Sigmoid colon (tissue), 7 donors: ENCODE results near the gene CEPT1. TPM values are rescaled to one million over a fixed set of nuclear protein-coding genes. Genes with fewer than 3 reads are reported as not detected.

Experiments used
- DNase-seq: peaks from one replicate; pipeline ENCODE4 v3.0.0-alpha.2; 2019
- H3K27ac ChIP-seq, 4 donors: fragments of 200-600 bp; sonication (generic); one replicate each; pipeline ENCODE4 v1.5.1; 2016 to 2019; ENCODE audit warnings: mild to moderate bottlenecking in 1 of 4
- H3K27me3 ChIP-seq, 3 donors: fragments of 200-600 bp; sonication (generic); one replicate each; pipeline ENCODE4 v1.5.1; 2019; ENCODE audit warnings: mild to moderate bottlenecking in 1 of 3
- H3K36me3 ChIP-seq, 4 donors: fragments of 200-600 bp; sonication (generic); one replicate each; pipeline ENCODE4 v1.5.1; 2016 to 2019
- H3K4me1 ChIP-seq, 4 donors: fragments of 200-600 bp; sonication (generic); one replicate each; pipeline ENCODE4 v1.5.1; 2017 to 2019
- H3K4me3 ChIP-seq, 4 donors: fragments of 200-600 bp; sonication (generic); one replicate each; pipeline ENCODE4 v1.5.1; 2017 to 2019; ENCODE audit warnings: mild to moderate bottlenecking in 2 of 4, moderate library complexity in 1 of 4
- H3K9me3 ChIP-seq, 4 donors: fragments of 200-600 bp in 3 of 4; sonication (generic) in 3 of 4; one replicate each; pipeline versions ENCODE4 v1.5.1 to v1.6.1; 2013 to 2019
- EP300 ChIP-seq, 4 donors: sonication (generic); formaldehyde crosslinking; IDR thresholded peaks; one replicate each; pipeline ENCODE4 v1.6.1; 2017; ENCODE audit warnings: antibody characterized with exemption in 4 of 4
- POLR2A ChIP-seq, 2 donors: fragments of 450-650 bp; IDR thresholded peaks; one replicate each; pipeline ENCODE4 v1.6.1; 2016; ENCODE audit warnings: antibody characterized with exemption in 2 of 2, mild to moderate bottlenecking in 2 of 2, moderate library complexity in 2 of 2
- POLR2AphosphoS5 ChIP-seq, 4 donors: sonication (generic); formaldehyde crosslinking; IDR thresholded peaks; one replicate each; pipeline ENCODE4 v1.6.1; 2017; ENCODE audit warnings: antibody characterized with exemption in 4 of 4
- WGBS, 2 donors: extraction: QIAGEN DNeasy Blood & Tissue Kit; methylation state at CpG; one replicate each; pipeline ENCODE4 v1.1.7; 2013; 5-methylcytosine and 5-hydroxymethylcytosine counted together
- intact Hi-C: fragments of 100-400 bp; cut with DNase I; formaldehyde crosslinking; loops from one replicate; pipeline ENCODE4 v1.15.1; 2023
- polyA plus RNA-seq, 3 donors: library from polyadenylated mRNA; stranded (reverse); fragments of 200-250 nt; gene quantifications; one replicate each; pipeline ENCODE4 v1.2.3, GENCODE V29; 2013
- total RNA-seq, 4 donors: library from RNA; depleted of rRNA; stranded (reverse); fragments of >200 nt; gene quantifications; one replicate each; pipeline ENCODE4 v1.1.0, GENCODE V29; 2016
- TF ChIP-seq, protein P1 (sequence below), 4 experiments: fragments of 450-650 bp in 3 of 4; fragments of 200-600 bp in 1 of 4; IDR thresholded peaks; one replicate each; pipeline ENCODE4 v1.5.1; 2016 to 2019; ENCODE audit warnings: antibody characterized with exemption in 4 of 4, mild to moderate bottlenecking in 3 of 4, moderate library complexity in 2 of 4
- donor health status: healthy with polysubstance abuse.
- donor health status: Bipolar disorder and iron deficiency.
- donor health status: healthy.

The CEPT1 gene
- total and polyA plus RNA-seq, 7 donors = 7.2 to 41.0 (median 28.2) TPM

GRCh38 chr1:111151838-111152237 lies 11.8 kb downstream of the CEPT1 start:
- intact Hi-C loops = no loop called here
- Histone ChIP-seq H3K27me3 (no peaks in the 10 kb centered on the region), H3K9me3 (no peaks in the 10 kb centered on the region), H3K27ac (no peak overlapping the region), H3K4me1 (no peaks in the 10 kb centered on the region), H3K36me3 (peaks cover 12 to 62% (median 16%) of the 10 kb centered on the region in 4 donors), H3K4me3 (no peak overlapping the region)
- TF ChIP-seq EP300 (IDR thresholded peaks at IDR 0.05) (no peak), POLR2AphosphoS5 (IDR thresholded peaks at IDR 0.05) (no peak)
- TF ChIP-seq, protein P1, sequence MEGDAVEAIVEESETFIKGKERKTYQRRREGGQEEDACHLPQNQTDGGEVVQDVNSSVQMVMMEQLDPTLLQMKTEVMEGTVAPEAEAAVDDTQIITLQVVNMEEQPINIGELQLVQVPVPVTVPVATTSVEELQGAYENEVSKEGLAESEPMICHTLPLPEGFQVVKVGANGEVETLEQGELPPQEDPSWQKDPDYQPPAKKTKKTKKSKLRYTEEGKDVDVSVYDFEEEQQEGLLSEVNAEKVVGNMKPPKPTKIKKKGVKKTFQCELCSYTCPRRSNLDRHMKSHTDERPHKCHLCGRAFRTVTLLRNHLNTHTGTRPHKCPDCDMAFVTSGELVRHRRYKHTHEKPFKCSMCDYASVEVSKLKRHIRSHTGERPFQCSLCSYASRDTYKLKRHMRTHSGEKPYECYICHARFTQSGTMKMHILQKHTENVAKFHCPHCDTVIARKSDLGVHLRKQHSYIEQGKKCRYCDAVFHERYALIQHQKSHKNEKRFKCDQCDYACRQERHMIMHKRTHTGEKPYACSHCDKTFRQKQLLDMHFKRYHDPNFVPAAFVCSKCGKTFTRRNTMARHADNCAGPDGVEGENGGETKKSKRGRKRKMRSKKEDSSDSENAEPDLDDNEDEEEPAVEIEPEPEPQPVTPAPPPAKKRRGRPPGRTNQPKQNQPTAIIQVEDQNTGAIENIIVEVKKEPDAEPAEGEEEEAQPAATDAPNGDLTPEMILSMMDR (IDR thresholded peaks at IDR 0.05) = no peak
- WGBS, 2 donors = 39 to 53% methylated on average over 3 of the region's 3 CpGs
- DNase-seq = no peak

GRCh38 chr1:111154021-111154999 lies 14.3 kb downstream of the CEPT1 start:
- no peak for TF ChIP-seq POLR2AphosphoS5 (IDR thresholded peaks at IDR 0.05)
- peaks cover 0 to 48% (median 12%) of the 10 kb centered on the region in 4 donors for H3K36me3 ChIP-seq
- no peak overlapping the region for H3K27ac ChIP-seq
- intact Hi-C loops = no loop called here
- 95 to 96% methylated on average over 5 of the region's 5 CpGs for WGBS, 2 donors
- no peak for DNase-seq
- no peak overlapping the region for H3K4me3 ChIP-seq
- no peaks in the 10 kb centered on the region for H3K4me1 ChIP-seq
- H3K27me3 ChIP-seq = no peaks in the 10 kb centered on the region
- no peaks in the 10 kb centered on the region for H3K9me3 ChIP-seq

DNA sequence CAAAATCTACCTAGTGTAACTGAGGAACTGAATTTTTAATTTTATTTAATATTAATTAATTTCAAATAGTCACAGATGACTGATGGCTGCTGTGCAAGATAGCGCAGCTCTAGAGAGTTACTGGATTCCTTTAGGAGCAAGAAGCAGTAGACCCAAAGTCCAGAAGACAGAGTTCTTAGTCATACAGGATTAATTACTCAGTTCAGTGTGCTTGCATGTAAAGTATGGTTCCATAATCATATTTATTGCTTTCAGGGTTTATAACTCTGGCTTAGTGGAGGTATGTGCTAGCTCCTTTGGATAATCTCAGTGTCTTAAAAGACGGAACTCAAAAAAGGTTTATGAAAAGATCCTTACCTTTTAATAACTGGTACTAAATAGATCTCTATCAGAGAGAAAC lies 17.4 kb downstream of the CEPT1 start:
- intact Hi-C loops = no loop called here
- no peaks in the 10 kb centered on the region for H3K9me3 ChIP-seq
- H3K36me3 ChIP-seq = peaks cover 2 to 49% (median 9%) of the 10 kb centered on the region in 4 donors
- H3K27me3 ChIP-seq = no peaks in the 10 kb centered on the region
- TF ChIP-seq, protein P1 (IDR thresholded peaks at IDR 0.05) = no peak
- no peak for TF ChIP-seq EP300 (IDR thresholded peaks at IDR 0.05)
- no peak for TF ChIP-seq POLR2A (IDR thresholded peaks at IDR 0.05)
- no peak for TF ChIP-seq POLR2AphosphoS5 (IDR thresholded peaks at IDR 0.05)
- WGBS, 2 donors = 93 to 96% methylated on average over 2 of the region's 2 CpGs
- no peak overlapping the region for H3K4me3 ChIP-seq
- no peak for DNase-seq
- H3K4me1 ChIP-seq = no peaks in the 10 kb centered on the region
- no peak overlapping the region for H3K27ac ChIP-seq

- H3K4me1 ChIP-seq = no peaks in the 10 kb centered on the region
- H3K27ac ChIP-seq = no peak overlapping the region
- H3K4me3 ChIP-seq = no peak overlapping the region
- no peak for DNase-seq
- peaks cover 4 to 44% (median 6%) of the 10 kb centered on the region in 4 donors for H3K36me3 ChIP-seq
- intact Hi-C loops = no loop called here
- no peaks in the 10 kb centered on the region for H3K9me3 ChIP-seq
- H3K27me3 ChIP-seq = no peaks in the 10 kb centered on the region
- 14 to 57% methylated on average over 1 of the region's 1 CpG for WGBS, 2 donors
- TF ChIP-seq POLR2AphosphoS5 (IDR thresholded peaks at IDR 0.05) (no peak), POLR2A (IDR thresholded peaks at IDR 0.05) (no peak), EP300 (IDR thresholded peaks at IDR 0.05) (no peak)
- TF ChIP-seq, protein P1 (IDR thresholded peaks at IDR 0.05) = no peak
These were observed 21.9 kb downstream of the CEPT1 start for GRCh38 chr1:111161843-111162487.

DNA sequence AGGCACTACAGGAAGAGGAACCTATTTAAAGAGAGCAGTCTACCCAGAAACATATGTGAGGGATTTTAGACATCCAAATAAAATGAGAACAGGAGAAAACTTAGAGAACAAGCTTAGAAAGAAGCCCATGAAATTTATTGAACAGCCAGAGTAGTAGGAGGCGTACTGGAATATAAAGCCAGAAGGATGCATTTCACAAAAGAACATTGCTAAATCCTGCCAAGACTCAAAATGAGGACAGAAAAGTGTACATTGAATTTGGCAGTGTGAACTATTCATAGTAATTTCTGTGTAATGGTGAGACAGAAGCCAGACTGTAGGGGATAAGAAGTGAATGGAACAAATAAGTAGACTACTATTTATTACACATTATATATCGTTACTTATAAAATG lies 22.5 kb downstream of the CEPT1 start:
- Histone ChIP-seq H3K36me3 (peaks cover 4 to 48% (median 6%) of the 10 kb centered on the region in 4 donors), H3K27me3 (no peaks in the 10 kb centered on the region), H3K27ac (no peak overlapping the region), H3K9me3 (no peaks in the 10 kb centered on the region), H3K4me3 (no peak overlapping the region), H3K4me1 (no peaks in the 10 kb centered on the region)
- intact Hi-C loops = no loop called here
- DNase-seq = no peak
- 96 to 97% methylated on average over 2 of the region's 2 CpGs for WGBS, 2 donors
- TF ChIP-seq POLR2A (IDR thresholded peaks at IDR 0.05) (no peak), POLR2AphosphoS5 (IDR thresholded peaks at IDR 0.05) (no peak), EP300 (IDR thresholded peaks at IDR 0.05) (no peak)
- TF ChIP-seq, protein P1 (IDR thresholded peaks at IDR 0.05) = no peak
